SK-N-MC (cell line): ENCODE results near the gene GPATCH4.
"Not testable (repeated sequence)": the region's sequence is repeated elsewhere in the genome, so short reads cannot be mapped to it uniquely, and the experiment has no call there.

Source experiments
- EZH2 ChIP-seq: fragments of 200-600 bp; sonication (generic); IDR thresholded peaks from one replicate; pipeline ENCODE4 v1.6.1; 2017; ENCODE audit warnings: antibody characterized with exemption
- FOXP2 ChIP-seq: optimal IDR thresholded peaks from 2 replicates; pipeline ENCODE3; 2011; ENCODE audit warnings: mild to moderate bottlenecking, moderate library complexity; ENCODE audit not compliant: insufficient read depth; ENCODE audit errors: extremely low read length, control extremely low read depth
- POLR2AphosphoS5 ChIP-seq: IDR thresholded peaks from 2 replicates; pipeline ENCODE4 v1.6.1; 2012; ENCODE audit warnings: mild to moderate bottlenecking, low read depth, low read length, borderline replicate concordance

GRCh38 chr1:156610072-156610471 is 8.8 kb upstream of the GPATCH4 start:
- TF ChIP-seq POLR2AphosphoS5, EZH2, FOXP2: not testable (repeated sequence)
